Endodermal cell (in vitro differentiated cells): ENCODE results near the gene RALGAPA2. TPM values are rescaled to one million over a fixed set of nuclear protein-coding genes. Genes with fewer than 3 reads are reported as not detected.

ENCODE experiments used
- DNase-seq: peaks from one replicate; pipeline ENCODE4 v3.0.0-alpha.2; 2017
- H3K27ac ChIP-seq: 2 replicates; pipeline ENCODE4 v1.5.1; 2013; ENCODE audit warnings: mild to moderate bottlenecking, low read depth, low read length, moderate library complexity
- H3K27me3 ChIP-seq: 2 replicates; pipeline ENCODE4 v1.6.1; 2013; ENCODE audit warnings: mild to moderate bottlenecking, low read length, moderate library complexity; ENCODE audit not compliant: insufficient read depth, control insufficient read depth, poor library complexity, severe bottlenecking
- H3K36me3 ChIP-seq: 2 replicates; pipeline ENCODE4 v1.7.0; 2013; ENCODE audit warnings: mild to moderate bottlenecking, low read length, moderate library complexity; ENCODE audit not compliant: control insufficient read depth, insufficient read depth
- H3K4me1 ChIP-seq: one replicate; pipeline ENCODE4 v1.7.0; 2013; ENCODE audit warnings: low read length; ENCODE audit not compliant: control insufficient read depth, insufficient read depth
- H3K4me3 ChIP-seq: 2 replicates; pipeline ENCODE4 v1.5.1; 2013; ENCODE audit warnings: mild to moderate bottlenecking, low read length, moderate library complexity
- H3K9ac ChIP-seq: 2 replicates; pipeline ENCODE4 v1.6.1; 2013; ENCODE audit warnings: mild to moderate bottlenecking, low read length, moderate library complexity; ENCODE audit not compliant: poor library complexity, severe bottlenecking; ENCODE audit errors: extremely low read depth
- H3K9me3 ChIP-seq: 2 replicates; pipeline ENCODE4 v1.6.1; 2013; ENCODE audit warnings: mild to moderate bottlenecking, low read length, moderate library complexity; ENCODE audit not compliant: control insufficient read depth
- H3K27ac Mint-ChIP-seq: 2 replicates; pipeline ENCODE4 v1.8.0; 2020; ENCODE audit warnings: mixed read lengths
- H3K27me3 Mint-ChIP-seq: 2 replicates; pipeline ENCODE4 v1.8.0; 2021; ENCODE audit warnings: mild to moderate bottlenecking, mixed read lengths; ENCODE audit not compliant: insufficient read depth
- H3K36me3 Mint-ChIP-seq: 2 replicates; pipeline ENCODE4 v1.8.0; 2020; ENCODE audit warnings: low read depth, mixed read lengths
- H3K4me1 Mint-ChIP-seq: 2 replicates; pipeline ENCODE4 v1.8.0; 2020; ENCODE audit warnings: mixed read lengths
- H3K4me3 Mint-ChIP-seq: 2 replicates; pipeline ENCODE4 v1.8.0; 2020; ENCODE audit warnings: mild to moderate bottlenecking, moderate library complexity, mixed read lengths
- H3K9me3 Mint-ChIP-seq: 2 replicates; pipeline ENCODE4 v1.8.0; 2020; ENCODE audit warnings: mild to moderate bottlenecking, mixed read lengths
- CTCF ChIP-seq: fragments of 200-600 bp; sonication (generic); conservative IDR thresholded peaks from 2 replicates; pipeline ENCODE4 v1.5.0; 2021; ENCODE audit warnings: antibody characterized with exemption, mild to moderate bottlenecking
- WGBS, 2 experiments: methylation state at CpG; one replicate each; pipeline versions ENCODE4 v1.1.5 to v1.1.7; 2013; ENCODE audit warnings: missing lambda C conversion rate in 2 of 2, mixed read lengths in 1 of 2; ENCODE audit not compliant: insufficient coverage in 1 of 2, insufficient read length in 1 of 2; 5-methylcytosine and 5-hydroxymethylcytosine counted together
- total RNA-seq, 2 donors: library from RNA; stranded (reverse); fragmentation: NEBNext Ultra II Directional in 1 of 2; extraction: Animal tissue kit (Norgen Biotek cat#: 25700) in 1 of 2; gene quantifications; 2 replicates in 1 of 2; 3 replicates in 1 of 2; pipeline ENCODE4 v1.2.1, GENCODE V29; 2021

RALGAPA2 gene
- total RNA-seq, 2 donors from 2014 or later, result 19.5 to 24.6 TPM

DNA sequence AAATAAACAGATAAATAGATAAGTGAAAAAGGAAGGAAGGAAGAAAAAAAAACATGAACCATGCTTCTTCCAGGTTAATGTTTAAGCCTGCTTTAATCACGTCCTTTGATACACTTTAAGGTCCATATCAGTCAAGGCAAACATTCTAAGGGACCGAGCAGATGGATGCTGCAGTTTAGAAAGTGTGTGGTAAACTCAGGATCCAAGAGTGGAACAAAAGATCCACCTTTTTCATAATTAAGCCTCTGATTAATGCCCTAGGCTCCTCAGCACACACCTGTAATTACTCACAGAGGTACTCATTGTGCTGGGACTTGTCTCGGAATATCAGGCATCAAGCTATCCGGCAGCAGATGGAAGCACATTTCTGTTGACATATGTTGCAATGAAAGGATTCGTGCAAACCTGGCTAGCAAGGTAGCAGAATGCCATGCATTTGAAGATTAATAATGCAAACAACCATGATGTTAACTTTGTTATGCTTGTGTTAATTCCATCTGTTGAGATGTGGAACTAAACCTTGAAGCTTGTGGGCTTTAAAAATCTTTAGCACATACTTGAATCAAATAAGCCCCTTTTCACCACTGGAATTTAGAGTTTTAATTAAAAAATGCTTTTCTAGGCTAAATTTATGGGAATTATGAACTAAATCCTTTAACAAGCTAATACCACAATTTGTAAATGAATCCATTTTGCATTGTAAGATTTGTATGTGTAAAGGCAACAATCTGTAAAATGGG, 163.7 kb downstream of the RALGAPA2 start:
- WGBS, 2 experiments, result 81 to 100% methylated on average over 3 to 5 of the region's 5 CpGs
- no peak for TF ChIP-seq CTCF
- no peak overlapping the region for H3K27ac ChIP-seq
- no peak for DNase-seq
- peaks cover 6% of the 10 kb centered on the region for H3K4me1 ChIP-seq
- Mint-ChIP-seq H3K9me3 (no peaks in the 10 kb centered on the region), H3K36me3 (peaks cover 12% of the 10 kb centered on the region), H3K27ac (no peak overlapping the region), H3K4me3 (no peak overlapping the region), H3K4me1 (peaks cover 6% of the 10 kb centered on the region), H3K27me3 (no peaks in the 10 kb centered on the region)
- H3K36me3 ChIP-seq, result peaks cover 5% of the 10 kb centered on the region
- H3K9me3 ChIP-seq, result no peaks in the 10 kb centered on the region
- H3K9ac ChIP-seq, result no peak overlapping the region
- no peak overlapping the region for H3K4me3 ChIP-seq
- H3K27me3 ChIP-seq, result no peaks in the 10 kb centered on the region

GRCh38 chr20:20547876-20548266, 164.6 kb downstream of the RALGAPA2 start:
- Histone ChIP-seq H3K27me3 (no peaks in the 10 kb centered on the region), H3K4me3 (no peak overlapping the region), H3K27ac (no peak overlapping the region), H3K9ac (no peak overlapping the region), H3K36me3 (peaks cover 5% of the 10 kb centered on the region), H3K4me1 (peaks cover 6% of the 10 kb centered on the region), H3K9me3 (no peaks in the 10 kb centered on the region)
- WGBS, 2 experiments, result 94% methylated on average over 2 of the region's 2 CpGs; no CpG with 5 or more reads in 1 of the 2 experiments
- no peak for TF ChIP-seq CTCF
- H3K27ac Mint-ChIP-seq, result no peak overlapping the region
- no peak overlapping the region for H3K4me3 Mint-ChIP-seq
- H3K4me1 Mint-ChIP-seq, result peaks cover 6% of the 10 kb centered on the region
- H3K36me3 Mint-ChIP-seq, result peaks cover 17% of the 10 kb centered on the region
- no peaks in the 10 kb centered on the region for H3K27me3 Mint-ChIP-seq
- H3K9me3 Mint-ChIP-seq, result no peaks in the 10 kb centered on the region
- no peak for DNase-seq

- no peaks in the 10 kb centered on the region for H3K27me3 Mint-ChIP-seq
- Histone ChIP-seq H3K9me3 (no peaks in the 10 kb centered on the region), H3K27ac (no peak overlapping the region), H3K27me3 (no peaks in the 10 kb centered on the region), H3K9ac (no peak overlapping the region), H3K4me1 (peaks cover 6% of the 10 kb centered on the region), H3K36me3 (peaks cover 5% of the 10 kb centered on the region), H3K4me3 (no peak overlapping the region)
- no peak for TF ChIP-seq CTCF
- H3K9me3 Mint-ChIP-seq, result no peaks in the 10 kb centered on the region
- peaks cover 6% of the 10 kb centered on the region for H3K4me1 Mint-ChIP-seq
- 97 to 100% methylated on average over 4 to 5 of the region's 5 CpGs for WGBS, 2 experiments
- peaks cover 19% of the 10 kb centered on the region for H3K36me3 Mint-ChIP-seq
- no peak overlapping the region for H3K4me3 Mint-ChIP-seq
- no peak overlapping the region for H3K27ac Mint-ChIP-seq
- DNase-seq, result no peak
These were observed 165.1 kb downstream of the RALGAPA2 start for GRCh38 chr20:20547221-20547875.
